Heart right ventricle (tissue), 16 donors: ENCODE data around the gene NDUFA6. TPM values are rescaled to one million over a fixed set of nuclear protein-coding genes. Genes with fewer than 3 reads are reported as not detected.

Experiments used
- ATAC-seq, 8 donors: fragments of 200-7000 bp; cut with Tn5 transposase; one replicate each; pipeline ENCODE4 v1.9.1; 2020; ENCODE audit warnings: mild to moderate bottlenecking in 8 of 8, moderate library complexity in 8 of 8, moderate number of reproducible peaks in 1 of 8
- DNase-seq, 2 donors: peaks; one replicate each; pipeline ENCODE4 v3.0.0-alpha.2; 2020
- H3K27ac ChIP-seq, 10 donors: fragments of 200-600 bp; sonication (generic) in 2 of 10; one replicate each; pipeline versions ENCODE4 v1.5.0 to v1.8.0; 2020 to 2022; ENCODE audit warnings: mild to moderate bottlenecking in 3 of 10
- H3K27me3 ChIP-seq, 7 donors: fragments of 200-600 bp; one replicate each; pipeline ENCODE4 v1.8.0; 2021 to 2022; ENCODE audit warnings: mild to moderate bottlenecking in 2 of 7
- H3K36me3 ChIP-seq, 9 donors: fragments of 200-600 bp; sonication (generic) in 1 of 9; one replicate each; pipeline versions ENCODE4 v1.5.0 to v1.8.0; 2020 to 2022; ENCODE audit warnings: mild to moderate bottlenecking in 2 of 9
- H3K4me1 ChIP-seq, 9 donors: fragments of 200-600 bp; sonication (generic) in 1 of 9; one replicate each; pipeline versions ENCODE4 v1.5.0 to v1.8.0; 2020 to 2022; ENCODE audit warnings: mild to moderate bottlenecking in 4 of 9
- H3K4me3 ChIP-seq, 10 donors: fragments of 200-600 bp; sonication (generic) in 2 of 10; one replicate each; pipeline versions ENCODE4 v1.5.0 to v1.8.0; 2020 to 2022; ENCODE audit warnings: mild to moderate bottlenecking in 7 of 10, moderate library complexity in 2 of 10
- H3K9me3 ChIP-seq, 11 donors: fragments of 200-600 bp in 10 of 11; sonication (generic) in 2 of 11; one replicate each; pipeline versions ENCODE4 v1.5.0 to v1.8.0; 2013 to 2022; ENCODE audit warnings: mild to moderate bottlenecking in 2 of 11, control low read depth in 1 of 11, moderate library complexity in 1 of 11
- WGBS, 2 donors: extraction: QIAGEN DNeasy Blood & Tissue Kit; methylation state at CpG; one replicate each; pipeline ENCODE4 v1.1.7; 2013; ENCODE audit warnings: inconsistent platforms in 1 of 2; 5-methylcytosine and 5-hydroxymethylcytosine counted together
- intact Hi-C, 10 donors: fragments of 100-400 bp; cut with DNase I; formaldehyde crosslinking; loops; one replicate each; pipeline versions ENCODE4 v1.11.1 to v1.14.2; 2022
- polyA plus RNA-seq, 2 donors: library from polyadenylated mRNA; stranded (reverse); fragments of 200-250 nt; gene quantifications; one replicate each; pipeline ENCODE4 v1.2.3, GENCODE V29; 2013
- total RNA-seq, 10 donors: library from RNA; stranded (reverse); fragmentation: NEBNext Ultra II Directional in 3 of 10; extraction: Animal tissue kit (Norgen Biotek cat#: 25700) in 3 of 10; gene quantifications; one replicate each; pipeline versions ENCODE4 v1.2.1 to v1.2.4, GENCODE V29; 2021 to 2023
- TF ChIP-seq, protein P1 (sequence below), 9 donors: fragments of 200-600 bp; sonication (generic) in 2 of 9; IDR thresholded peaks; one replicate each; pipeline versions ENCODE4 v1.5.0 to v1.8.0; 2021 to 2022; ENCODE audit warnings: antibody characterized with exemption in 9 of 9, mild to moderate bottlenecking in 5 of 9, moderate library complexity in 1 of 9
- donor health status: Arrhythmogenic right ventricular cardiomyopathy.
- donor health status: ischemic (EF 13 %, LVEDD 7.1; RV severe dilation, severe dysfunction).
- donor health status: healthy with polysubstance abuse.
- donor health status: DM: no; HTN: yes; CAD: no.
- donor health status: DM: no; HTN: no; CAD: no.
- donor health status: ischemic (EF 25% LVEDD 6.9; RV normal size, moderate dysfunction).
- donor health status: ischemic (EF 25% LVEDD 5.7; RV mildly dilated, moderate dysfunction).
- donor health status: healthy.
- donor health status: DM: yes; HTN: yes; CAD: no.
- donor health status: Ischemic cardiomyopathy.
- donor health status: ischemic (EF 35%, LVEDD 5.7; RV mildly dilated, moderate dysfunction).
- donor health status: nonischemic (EF 11% LVEDD 7.7; RV severe dilation, severe dysfunction).
- donor health status: DM: yes; HTN: yes; CAD: no.
- donor health status: PGD.
- donor health status: ischemic (EF 29% LVEDD 5.4; RV normal size, mild dysfunction).
- donor health status: nonischemic (EF 23%, LVEDD 6.1; RV moderate dilation, normal function).

Gene NDUFA6
- total and polyA plus RNA-seq, 12 donors, result 179 to 479 (median 271) TPM

DNA sequence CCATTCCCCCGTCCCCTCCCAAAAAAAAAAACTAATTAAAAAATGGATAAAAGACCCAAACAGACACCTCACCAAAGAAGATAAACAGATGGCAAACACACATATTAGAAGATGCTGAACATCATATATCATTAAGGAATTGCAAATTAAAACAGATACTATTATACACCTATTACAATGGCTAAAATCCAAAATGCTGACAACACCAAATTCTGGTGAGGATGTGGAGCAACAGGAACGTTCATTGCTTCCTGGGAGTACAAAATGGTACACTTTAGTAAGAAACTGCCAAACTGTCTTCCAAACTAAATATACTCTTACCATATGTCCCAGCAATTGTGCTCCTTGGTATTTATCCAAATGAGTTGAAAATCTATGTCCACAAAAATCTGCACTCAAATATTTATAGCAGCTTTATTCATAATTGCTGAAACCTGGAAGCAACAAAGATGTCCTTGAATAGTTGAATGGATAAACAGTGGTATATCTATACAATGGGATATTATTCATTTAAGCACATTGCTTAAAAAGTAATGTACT is 39.9 kb downstream of the NDUFA6 start:
- Histone ChIP-seq H3K36me3 (no peaks in the 10 kb centered on the region), H3K27me3 (no peaks in the 10 kb centered on the region), H3K4me1 (no peaks in the 10 kb centered on the region), H3K4me3 (no peak overlapping the region), H3K27ac (no peak overlapping the region), H3K9me3 (peaks cover 0 to 3% (median 0%) of the 10 kb centered on the region in 11 donors)
- TF ChIP-seq, protein P1, sequence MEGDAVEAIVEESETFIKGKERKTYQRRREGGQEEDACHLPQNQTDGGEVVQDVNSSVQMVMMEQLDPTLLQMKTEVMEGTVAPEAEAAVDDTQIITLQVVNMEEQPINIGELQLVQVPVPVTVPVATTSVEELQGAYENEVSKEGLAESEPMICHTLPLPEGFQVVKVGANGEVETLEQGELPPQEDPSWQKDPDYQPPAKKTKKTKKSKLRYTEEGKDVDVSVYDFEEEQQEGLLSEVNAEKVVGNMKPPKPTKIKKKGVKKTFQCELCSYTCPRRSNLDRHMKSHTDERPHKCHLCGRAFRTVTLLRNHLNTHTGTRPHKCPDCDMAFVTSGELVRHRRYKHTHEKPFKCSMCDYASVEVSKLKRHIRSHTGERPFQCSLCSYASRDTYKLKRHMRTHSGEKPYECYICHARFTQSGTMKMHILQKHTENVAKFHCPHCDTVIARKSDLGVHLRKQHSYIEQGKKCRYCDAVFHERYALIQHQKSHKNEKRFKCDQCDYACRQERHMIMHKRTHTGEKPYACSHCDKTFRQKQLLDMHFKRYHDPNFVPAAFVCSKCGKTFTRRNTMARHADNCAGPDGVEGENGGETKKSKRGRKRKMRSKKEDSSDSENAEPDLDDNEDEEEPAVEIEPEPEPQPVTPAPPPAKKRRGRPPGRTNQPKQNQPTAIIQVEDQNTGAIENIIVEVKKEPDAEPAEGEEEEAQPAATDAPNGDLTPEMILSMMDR (IDR thresholded peaks at IDR 0.05), result no peak
- intact Hi-C loops, result no loop called here
- WGBS, 2 donors, result 71 to 72% methylated on average over 2 of the region's 2 CpGs
- no peak for ATAC-seq
- no peak for DNase-seq

- intact Hi-C loops, result no loop called here
These were observed 48.8 kb downstream of the NDUFA6 start for GRCh38 chr22:42041784-42042183.

DNA sequence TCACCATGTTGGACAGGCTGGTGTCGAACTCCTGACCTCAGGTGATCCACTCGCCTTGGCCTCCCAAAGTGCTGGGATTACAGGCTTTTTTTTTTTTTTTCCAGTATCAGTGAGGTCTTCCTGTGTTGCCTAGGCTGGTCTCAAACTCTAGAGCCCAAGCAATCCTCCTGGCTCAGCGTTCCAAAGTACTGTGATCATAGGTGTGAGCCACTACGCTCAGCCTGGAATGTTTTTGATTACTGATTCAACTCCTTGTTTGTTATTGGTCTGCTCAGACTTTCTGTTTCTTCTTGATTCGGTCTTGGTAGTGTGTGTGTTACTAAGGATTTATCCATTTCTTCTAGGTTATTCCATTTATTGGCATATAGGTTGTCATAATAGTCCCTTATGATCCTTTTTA is 51.3 kb downstream of the NDUFA6 start:
- ATAC-seq, result no peak
- intact Hi-C loops, result no loop called here
- 93% methylated on average over 5 of the region's 5 CpGs for WGBS, 2 donors
- Histone ChIP-seq H3K9me3 (peaks cover 0 to 18% (median 10%) of the 10 kb centered on the region in 11 donors), H3K27ac (no peak overlapping the region), H3K36me3 (no peaks in the 10 kb centered on the region), H3K4me3 (no peak overlapping the region), H3K4me1 (no peaks in the 10 kb centered on the region), H3K27me3 (no peaks in the 10 kb centered on the region)
- DNase-seq, result no peak
- TF ChIP-seq, protein P1 (IDR thresholded peaks at IDR 0.05), result no peak

More at GRCh38 chr22:42041784-42042183, 48.8 kb downstream of the NDUFA6 start:
- Histone ChIP-seq H3K9me3 (peaks cover 0 to 18% (median 10%) of the 10 kb centered on the region in 11 donors), H3K27ac (no peak overlapping the region), H3K27me3 (no peaks in the 10 kb centered on the region), H3K4me1 (no peaks in the 10 kb centered on the region), H3K4me3 (no peak overlapping the region), H3K36me3 (no peaks in the 10 kb centered on the region)
- ATAC-seq, result no peak
- TF ChIP-seq, protein P1 (IDR thresholded peaks at IDR 0.05), result no peak
- DNase-seq, result no peak

Other genes with a start within 250 kb of the NDUFA6 start
- 1 to 10 TPM in 9 of 10 donors, under 1 TPM in 1; 0.78 to 4.6 (median 1.4) TPM for gene SHISA8, start 175.7 kb downstream of the NDUFA6 start, total RNA-seq
- gene SHISA8, start 175.7 kb downstream of the NDUFA6 start, polyA plus RNA-seq, result 1 to 10 TPM in 1 of 2 donors, under 1 TPM in 1; 0.16 to 3.5 TPM
- under 1 TPM; 0.24 to 0.77 (median 0.48) TPM for gene TNFRSF13C, start 164.0 kb downstream of the NDUFA6 start, total RNA-seq
- under 1 TPM; 0.03 to 0.44 TPM for gene TNFRSF13C, start 164.0 kb downstream of the NDUFA6 start, polyA plus RNA-seq
- gene CENPM, start 143.6 kb downstream of the NDUFA6 start, total RNA-seq, result 1 to 10 TPM in 1 of 10 donors, under 1 TPM in 5, not detected in 4; 0.34 to 3.5 (median 0.66) TPM
- gene CENPM, start 143.6 kb downstream of the NDUFA6 start, polyA plus RNA-seq, result 1 to 10 TPM; 1.0 to 1.7 TPM
- under 1 TPM in 4 of 10 donors, not detected in 6; 0.06 to 0.44 (median 0.10) TPM for gene SEPTIN3, start 121.3 kb downstream of the NDUFA6 start, total RNA-seq
- gene SEPTIN3, start 121.3 kb downstream of the NDUFA6 start, polyA plus RNA-seq, result under 1 TPM; 0.03 to 0.22 TPM
- under 1 TPM in 5 of 10 donors, not detected in 5; 0.09 to 0.81 (median 0.21) TPM for gene WBP2NL, start 92.0 kb downstream of the NDUFA6 start, total RNA-seq
- gene WBP2NL, start 92.0 kb downstream of the NDUFA6 start, polyA plus RNA-seq, result under 1 TPM; 0.12 to 0.66 TPM
- gene NAGA, start 20.0 kb downstream of the NDUFA6 start, total RNA-seq, result 10 to 100 TPM in 7 of 10 donors, 1 to 10 TPM in 3; 7.3 to 34.8 (median 12.3) TPM
- 10 to 100 TPM in 1 of 2 donors, 1 to 10 TPM in 1; 6.6 to 13.0 TPM for gene NAGA, start 20.0 kb downstream of the NDUFA6 start, polyA plus RNA-seq
- 1 to 10 TPM; 2.3 to 6.3 (median 2.9) TPM for gene PHETA2, start 16.5 kb downstream of the NDUFA6 start, total RNA-seq
- gene PHETA2, start 16.5 kb downstream of the NDUFA6 start, polyA plus RNA-seq, result 1 to 10 TPM; 5.1 to 7.0 TPM
- gene SMDT1, start 11.1 kb downstream of the NDUFA6 start, total RNA-seq, result 100 to 1,000 TPM; 111 to 193 (median 128) TPM
- 100 to 1,000 TPM; 151 to 197 TPM for gene SMDT1, start 11.1 kb downstream of the NDUFA6 start, polyA plus RNA-seq
- under 1 TPM in 2 of 10 donors, not detected in 8; 0.12 to 0.17 TPM for gene CYP2D6, start 40.0 kb upstream of the NDUFA6 start, total RNA-seq
- under 1 TPM; 0.32 to 0.95 TPM for gene CYP2D6, start 40.0 kb upstream of the NDUFA6 start, polyA plus RNA-seq
- 10 to 100 TPM; 11.6 to 18.8 (median 15.3) TPM for gene TCF20, start 179.9 kb upstream of the NDUFA6 start, total RNA-seq
- 1 to 10 TPM; 4.2 to 5.3 TPM for gene TCF20, start 179.9 kb upstream of the NDUFA6 start, polyA plus RNA-seq